ENCODE results near the gene RPS15. TPM values are rescaled to one million over a fixed set of nuclear protein-coding genes. Genes with fewer than 3 reads are reported as not detected.
A peak's percentile ranks its signal among the peaks of the same experiment; 100 is the strongest.

Gene RPS15
- total RNA-seq = 1,183 TPM

DNA sequence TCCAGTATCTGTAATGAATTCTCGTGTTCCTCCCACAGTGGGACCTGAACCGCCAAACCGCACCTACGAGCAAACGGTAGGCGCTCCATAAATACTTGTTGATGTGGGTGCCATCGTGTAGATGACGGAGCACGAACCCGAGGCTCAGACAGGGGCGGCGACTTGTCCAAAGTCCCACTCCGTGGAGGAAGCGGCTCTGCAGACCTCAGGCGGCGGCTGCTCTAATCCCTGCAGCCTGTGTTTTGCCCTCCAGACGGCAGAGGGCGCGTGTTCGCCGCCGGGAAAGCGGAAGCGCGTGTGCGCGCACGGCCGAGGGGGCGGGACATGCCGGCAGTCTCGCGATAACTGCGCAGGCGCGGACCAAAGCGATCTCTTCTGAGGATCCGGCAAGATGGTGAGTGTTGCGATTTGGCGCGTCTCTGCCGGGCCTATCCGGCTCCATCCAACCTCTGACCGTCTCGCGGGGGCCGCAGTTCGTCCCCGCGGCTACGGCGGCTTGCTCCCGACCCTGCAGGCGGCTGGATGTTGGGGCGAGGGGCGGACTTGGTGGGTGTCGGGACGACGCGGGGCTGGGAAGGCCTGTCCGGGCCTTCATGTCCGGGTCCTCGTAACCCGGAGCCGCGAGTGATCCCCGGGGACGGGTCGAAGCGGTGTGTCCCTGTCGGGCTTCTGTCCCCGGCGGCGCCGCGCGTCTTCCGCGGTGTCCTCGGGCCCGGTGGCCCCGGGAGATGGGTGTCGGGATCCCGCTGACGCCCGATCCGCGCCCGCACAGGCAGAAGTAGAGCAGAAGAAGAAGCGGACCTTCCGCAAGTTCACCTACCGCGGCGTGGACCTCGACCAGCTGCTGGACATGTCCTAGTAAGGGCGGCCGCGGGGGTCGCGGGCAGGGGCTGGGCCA, at the start of gene RPS15:
RPS15 (plus strand) TSS at position 362 of the 898 bp plus-strand sequence; CDS start at position 392, 30 bp downstream.
- H3K4me1 ChIP-seq (ENCODE audit: insufficient read depth, low read length) = peaks cover 24% of the 10 kb centered on the region
- no peaks in the 10 kb centered on the region for H3K9me3 ChIP-seq (ENCODE audit: low read depth, low read length)
- H3K4me3 ChIP-seq (ENCODE audit: low read length) = peak within 1 kb of the TSS; percentile 94
- no peaks in the 10 kb centered on the region for H3K27me3 ChIP-seq (ENCODE audit: insufficient read depth, low read length)

DNA sequence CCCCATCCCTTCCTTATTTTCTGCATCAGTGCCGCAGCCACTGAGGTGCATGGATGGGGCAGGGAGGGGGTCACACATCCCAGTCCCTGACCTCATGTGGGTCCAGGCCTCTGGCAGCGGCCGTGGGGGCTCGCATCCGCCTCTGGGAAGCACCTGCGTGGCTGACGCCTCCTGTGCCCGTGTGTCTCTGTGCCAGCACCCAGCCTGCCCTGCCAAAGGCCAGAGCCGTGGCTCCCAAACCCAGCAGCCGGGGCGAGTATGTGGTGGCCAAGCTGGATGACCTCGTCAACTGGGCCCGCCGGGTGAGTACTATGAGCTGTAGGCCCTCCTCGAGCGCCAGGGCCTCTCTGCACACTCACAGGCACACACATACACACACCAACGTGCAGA, 49.6 kb upstream of the RPS15 start:
- Histone ChIP-seq H3K27me3 (ENCODE audit: insufficient read depth, low read length) (no peaks in the 10 kb centered on the region), H3K4me3 (ENCODE audit: low read length) (no peak overlapping the region), H3K9me3 (ENCODE audit: low read depth, low read length) (no peaks in the 10 kb centered on the region), H3K4me1 (ENCODE audit: insufficient read depth, low read length) (peaks cover 13% of the 10 kb centered on the region)

DNA sequence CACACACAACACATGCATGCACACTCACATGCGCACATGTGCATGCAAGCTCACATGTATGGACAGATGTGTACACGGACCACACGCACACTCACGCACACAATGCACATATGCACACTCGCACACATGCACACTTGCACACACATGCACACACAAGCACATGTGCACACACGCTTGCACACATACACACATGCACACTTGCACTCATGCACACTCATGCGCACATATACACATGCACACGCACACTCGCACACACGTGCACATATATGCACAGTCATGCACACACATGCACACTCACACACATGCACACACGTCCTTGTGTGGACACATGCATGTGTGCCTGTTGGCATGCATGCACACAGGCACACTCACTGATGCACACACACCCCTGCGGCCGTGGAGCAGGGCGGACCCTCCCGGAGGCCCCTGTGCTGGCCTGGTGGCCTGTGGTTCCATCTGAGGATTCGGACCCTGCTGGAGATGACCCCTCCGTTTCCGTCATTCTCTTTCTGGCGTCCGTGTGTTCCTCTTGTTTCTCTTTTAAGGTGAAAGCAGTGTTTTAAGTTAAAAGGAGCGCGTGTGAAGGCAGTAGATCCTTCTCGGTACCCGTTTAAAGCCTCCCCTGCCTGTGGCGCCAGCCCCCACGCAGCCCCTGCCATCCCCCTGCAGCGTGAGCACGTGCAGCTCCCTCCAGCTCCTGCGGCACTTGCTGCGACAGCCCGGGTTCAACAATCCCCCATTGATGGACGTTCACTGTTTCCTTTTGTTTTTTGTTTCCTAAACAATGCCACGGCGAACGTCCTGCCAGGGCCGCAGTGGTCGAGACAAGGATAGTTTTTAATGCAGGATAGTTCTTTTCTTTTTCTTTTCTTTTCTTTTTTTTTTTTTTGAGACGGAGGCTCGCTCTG, 48.9 kb upstream of the RPS15 start:
- H3K4me3 ChIP-seq (ENCODE audit: low read length) = no peak overlapping the region
- H3K27me3 ChIP-seq (ENCODE audit: insufficient read depth, low read length) = no peaks in the 10 kb centered on the region
- H3K9me3 ChIP-seq (ENCODE audit: low read depth, low read length) = no peaks in the 10 kb centered on the region
- H3K4me1 ChIP-seq (ENCODE audit: insufficient read depth, low read length) = peaks cover 9% of the 10 kb centered on the region

DNA sequence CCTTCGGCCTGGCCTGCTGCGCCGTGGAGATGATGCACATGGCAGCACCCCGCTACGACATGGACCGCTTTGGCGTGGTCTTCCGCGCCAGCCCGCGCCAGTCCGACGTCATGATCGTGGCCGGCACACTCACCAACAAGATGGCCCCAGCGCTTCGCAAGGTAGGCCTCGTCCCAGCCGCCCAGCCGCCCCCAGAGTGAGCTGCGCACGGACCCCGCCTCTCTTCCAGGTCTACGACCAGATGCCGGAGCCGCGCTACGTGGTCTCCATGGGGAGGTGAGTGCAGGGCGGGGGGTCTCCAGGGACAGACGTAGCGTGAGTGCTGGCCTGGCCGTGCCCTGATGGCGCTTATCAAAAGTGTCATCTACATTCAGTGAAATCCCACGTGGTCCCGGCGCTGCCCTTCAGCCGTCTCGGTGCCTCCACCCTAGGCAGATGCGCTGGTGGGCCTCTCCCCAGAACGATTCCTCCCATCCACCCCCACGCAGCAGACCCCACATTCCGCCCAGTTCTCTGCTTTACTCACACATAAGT, 47.2 kb upstream of the RPS15 start:
- Histone ChIP-seq H3K4me1 (ENCODE audit: insufficient read depth, low read length) (no peaks in the 10 kb centered on the region), H3K9me3 (ENCODE audit: low read depth, low read length) (no peaks in the 10 kb centered on the region), H3K4me3 (ENCODE audit: low read length) (no peak overlapping the region), H3K27me3 (ENCODE audit: insufficient read depth, low read length) (no peaks in the 10 kb centered on the region)

DNA sequence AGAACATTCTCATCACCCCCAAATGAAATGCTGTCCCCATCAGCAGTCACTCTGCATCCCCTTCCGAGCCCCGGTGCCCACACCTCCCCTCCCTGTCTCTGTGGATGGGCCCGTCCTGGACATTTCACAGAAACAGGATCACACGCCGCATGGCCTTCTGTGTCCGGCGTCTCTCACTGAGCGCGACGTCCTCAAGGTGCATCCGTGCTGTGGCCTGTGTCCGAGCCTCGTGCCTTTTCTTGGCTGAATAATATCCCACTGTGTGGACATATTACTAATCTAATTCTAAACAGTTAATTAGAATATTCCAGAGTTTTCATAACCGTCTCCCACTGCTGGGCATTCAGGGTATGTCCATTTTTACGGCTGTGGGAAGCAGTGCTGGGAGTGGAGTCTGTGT, 45.8 kb upstream of the RPS15 start:
- H3K4me3 ChIP-seq (ENCODE audit: low read length) = no peak overlapping the region
- H3K9me3 ChIP-seq (ENCODE audit: low read depth, low read length) = no peaks in the 10 kb centered on the region
- no peaks in the 10 kb centered on the region for H3K4me1 ChIP-seq (ENCODE audit: insufficient read depth, low read length)
- no peaks in the 10 kb centered on the region for H3K27me3 ChIP-seq (ENCODE audit: insufficient read depth, low read length)

DNA sequence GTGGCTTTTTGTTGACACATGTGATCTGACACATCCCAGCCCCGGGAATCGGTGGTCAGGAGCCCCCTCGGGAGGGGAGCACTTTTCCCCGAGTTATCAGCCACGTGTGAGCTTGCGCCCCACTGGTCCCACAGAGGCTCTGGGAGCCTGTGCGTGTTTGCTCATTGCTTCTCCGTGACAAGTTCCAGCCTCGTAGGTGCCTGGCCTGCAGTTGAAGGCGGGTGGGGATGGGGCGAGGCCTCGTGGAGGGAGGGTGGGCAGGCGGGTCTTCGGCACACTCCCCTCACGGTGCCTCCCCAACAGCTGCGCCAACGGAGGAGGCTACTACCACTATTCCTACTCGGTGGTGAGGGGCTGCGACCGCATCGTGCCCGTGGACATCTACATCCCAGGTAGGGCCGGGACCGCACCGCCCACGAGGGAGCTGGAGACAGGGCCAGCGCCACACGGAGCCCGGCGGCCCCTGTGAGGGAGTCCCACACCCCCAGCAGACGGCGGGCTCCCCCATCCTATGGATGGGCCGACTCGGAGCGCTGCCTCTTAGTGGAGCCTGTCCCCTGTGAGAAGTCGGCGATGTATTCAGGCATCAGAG, 45.2 kb upstream of the RPS15 start:
- no peaks in the 10 kb centered on the region for H3K9me3 ChIP-seq (ENCODE audit: low read depth, low read length)
- H3K27me3 ChIP-seq (ENCODE audit: insufficient read depth, low read length) = no peaks in the 10 kb centered on the region
- no peak overlapping the region for H3K4me3 ChIP-seq (ENCODE audit: low read length)
- no peaks in the 10 kb centered on the region for H3K4me1 ChIP-seq (ENCODE audit: insufficient read depth, low read length)

DNA sequence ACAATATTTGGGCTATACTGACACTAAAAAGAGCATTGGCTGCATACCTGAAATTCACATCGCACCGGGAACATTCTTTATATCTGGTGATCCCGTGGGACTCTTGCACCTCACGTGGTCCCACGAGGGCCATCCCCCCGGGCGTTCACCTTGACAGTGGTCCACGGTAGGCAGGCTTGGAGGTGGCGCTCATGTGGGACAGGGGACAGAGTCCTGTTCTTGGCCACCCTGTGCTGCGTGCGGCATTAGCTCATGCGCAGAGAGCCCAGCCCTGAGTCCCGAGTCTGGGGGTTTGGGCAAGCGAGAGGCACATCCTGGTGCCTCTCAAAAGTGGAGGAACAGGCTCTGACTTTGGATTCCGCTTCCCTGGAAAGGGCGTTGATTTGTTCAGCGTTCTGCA, 44.4 kb upstream of the RPS15 start:
- no peaks in the 10 kb centered on the region for H3K4me1 ChIP-seq (ENCODE audit: insufficient read depth, low read length)
- H3K4me3 ChIP-seq (ENCODE audit: low read length) = no peak overlapping the region
- no peaks in the 10 kb centered on the region for H3K27me3 ChIP-seq (ENCODE audit: insufficient read depth, low read length)

DNA sequence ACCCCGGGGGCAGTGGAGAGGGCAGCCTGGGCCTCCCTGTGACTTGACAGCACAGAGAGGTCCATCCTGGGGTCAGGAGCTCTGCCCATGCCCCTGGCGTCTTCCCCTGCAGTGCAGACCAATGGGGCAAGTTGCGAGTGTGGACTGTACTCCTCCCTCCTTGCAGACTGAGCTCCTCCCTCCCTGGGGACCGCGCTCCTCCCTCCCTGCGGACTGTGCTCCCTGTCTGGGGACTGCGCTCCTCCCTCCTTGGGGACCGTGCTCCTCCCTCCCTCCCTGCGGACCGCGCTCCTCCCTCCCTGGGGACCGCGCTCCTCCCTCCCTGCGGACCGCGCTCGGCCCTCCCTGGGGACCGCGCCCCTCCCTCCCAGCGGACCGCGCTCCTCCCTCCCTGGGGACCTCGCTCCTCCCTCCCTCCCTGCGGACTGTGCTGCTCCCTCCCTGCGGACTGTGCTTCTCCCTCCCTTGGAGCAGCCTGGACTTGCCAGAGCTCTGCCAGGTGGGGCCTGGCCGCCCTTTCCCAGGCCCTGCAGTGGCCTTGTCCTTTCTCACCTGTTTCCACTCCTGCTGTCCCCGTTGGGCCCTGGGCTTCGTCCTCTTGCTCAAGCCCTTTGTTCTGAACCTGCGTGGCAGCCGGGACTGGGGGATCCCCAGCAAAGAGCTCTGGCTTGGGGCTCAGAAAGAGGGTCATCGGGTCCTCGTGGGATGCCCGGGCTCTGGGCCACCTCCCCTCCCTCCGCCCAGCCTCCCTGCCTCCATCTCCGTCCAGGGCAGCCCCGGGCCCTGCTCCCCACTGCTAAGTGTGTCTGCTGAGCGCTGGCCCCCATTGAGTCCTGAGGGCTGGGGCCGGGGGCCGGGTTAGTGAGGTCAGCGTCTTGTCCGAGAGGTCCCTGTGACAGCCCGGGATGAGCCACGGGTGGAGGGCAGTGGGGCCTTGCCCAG, 43.7 kb upstream of the RPS15 start:
- Histone ChIP-seq H3K27me3 (ENCODE audit: insufficient read depth, low read length) (no peaks in the 10 kb centered on the region), H3K9me3 (ENCODE audit: low read depth, low read length) (no peaks in the 10 kb centered on the region), H3K4me1 (ENCODE audit: insufficient read depth, low read length) (no peaks in the 10 kb centered on the region), H3K4me3 (ENCODE audit: low read length) (no peak overlapping the region)

More for the DNA sequence above, 44.4 kb upstream of the RPS15 start:
- no peaks in the 10 kb centered on the region for H3K9me3 ChIP-seq (ENCODE audit: low read depth, low read length)

DNA sequence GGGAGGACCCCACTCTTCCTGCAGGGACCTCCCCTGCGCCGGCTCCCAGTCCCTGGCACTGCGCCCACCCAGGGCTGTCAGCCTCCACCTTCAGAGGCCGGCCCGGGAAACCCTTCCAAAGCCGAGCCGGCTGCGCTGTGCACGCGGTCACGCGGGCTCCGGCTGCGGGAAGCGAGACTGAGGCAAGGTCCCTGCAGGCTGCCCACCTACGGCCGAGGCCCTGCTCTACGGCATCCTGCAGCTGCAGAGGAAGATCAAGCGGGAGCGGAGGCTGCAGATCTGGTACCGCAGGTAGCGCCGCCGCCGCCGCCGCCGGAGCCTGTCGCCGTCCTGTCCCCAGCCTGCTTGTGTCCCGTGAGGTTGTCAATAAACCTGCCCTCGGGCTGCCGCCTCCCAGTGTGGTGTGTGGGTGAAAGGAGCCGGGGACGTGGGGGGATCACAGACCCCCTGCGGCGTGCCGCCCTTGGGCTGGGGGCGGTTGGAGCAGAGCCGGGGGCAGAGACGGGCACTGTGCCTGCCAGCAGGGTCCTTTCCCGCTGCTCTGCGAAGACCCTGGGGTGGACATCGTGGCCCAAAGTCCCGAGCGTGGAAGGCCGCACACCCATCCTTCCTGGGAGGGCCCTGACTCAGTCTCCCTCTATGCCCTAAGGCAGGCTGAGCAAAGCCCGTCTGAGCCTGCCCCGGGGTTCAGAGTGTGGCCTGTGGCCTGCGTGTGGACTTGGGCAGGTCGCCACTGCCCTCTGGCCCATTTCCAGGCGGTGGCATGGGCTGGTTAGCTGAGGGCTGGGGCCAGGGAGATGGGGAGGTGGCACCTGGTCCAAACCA, 42.8 kb upstream of the RPS15 start:
- Histone ChIP-seq H3K4me3 (ENCODE audit: low read length) (no peak overlapping the region), H3K4me1 (ENCODE audit: insufficient read depth, low read length) (no peaks in the 10 kb centered on the region), H3K9me3 (ENCODE audit: low read depth, low read length) (no peaks in the 10 kb centered on the region), H3K27me3 (ENCODE audit: insufficient read depth, low read length) (no peaks in the 10 kb centered on the region)

DNA sequence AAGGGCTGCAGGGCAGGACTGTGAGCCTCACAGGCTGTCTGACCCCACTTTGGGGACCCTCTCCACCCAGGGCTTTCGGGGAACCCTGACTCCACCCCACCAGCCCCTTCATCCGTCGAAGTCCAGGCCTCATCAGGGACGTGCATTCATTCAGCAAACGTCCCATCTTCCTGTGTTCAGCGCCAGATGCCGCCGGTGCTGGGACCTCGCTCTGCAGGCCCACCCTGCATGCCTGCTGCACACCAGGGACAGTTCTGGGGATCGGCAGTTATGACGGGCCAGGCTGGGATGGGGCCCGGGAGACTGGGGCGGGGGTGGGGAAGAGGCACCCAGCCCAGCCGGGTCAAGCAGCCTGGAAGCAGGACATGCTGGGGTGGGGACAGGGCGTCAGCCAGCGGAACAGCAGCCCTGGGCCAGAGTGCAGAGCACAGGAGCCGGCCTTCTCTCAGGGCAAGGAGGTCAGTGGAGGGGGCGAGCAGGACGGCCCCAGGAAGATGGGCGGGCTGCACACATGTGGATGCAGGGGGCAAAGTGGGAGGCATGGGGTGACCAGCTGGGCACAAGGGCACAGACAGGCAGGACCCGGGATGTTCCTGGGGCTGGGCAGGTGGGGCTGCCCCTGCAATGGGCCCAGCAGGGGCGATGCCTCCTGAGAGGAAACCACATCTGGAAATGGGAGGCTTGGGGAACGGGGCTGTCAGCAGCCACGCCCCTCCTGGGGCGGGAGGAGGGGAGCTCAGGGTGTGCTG, 42.0 kb upstream of the RPS15 start:
- Histone ChIP-seq H3K27me3 (ENCODE audit: insufficient read depth, low read length) (no peaks in the 10 kb centered on the region), H3K9me3 (ENCODE audit: low read depth, low read length) (no peaks in the 10 kb centered on the region), H3K4me3 (ENCODE audit: low read length) (no peak overlapping the region), H3K4me1 (ENCODE audit: insufficient read depth, low read length) (peaks cover 7% of the 10 kb centered on the region)

DNA sequence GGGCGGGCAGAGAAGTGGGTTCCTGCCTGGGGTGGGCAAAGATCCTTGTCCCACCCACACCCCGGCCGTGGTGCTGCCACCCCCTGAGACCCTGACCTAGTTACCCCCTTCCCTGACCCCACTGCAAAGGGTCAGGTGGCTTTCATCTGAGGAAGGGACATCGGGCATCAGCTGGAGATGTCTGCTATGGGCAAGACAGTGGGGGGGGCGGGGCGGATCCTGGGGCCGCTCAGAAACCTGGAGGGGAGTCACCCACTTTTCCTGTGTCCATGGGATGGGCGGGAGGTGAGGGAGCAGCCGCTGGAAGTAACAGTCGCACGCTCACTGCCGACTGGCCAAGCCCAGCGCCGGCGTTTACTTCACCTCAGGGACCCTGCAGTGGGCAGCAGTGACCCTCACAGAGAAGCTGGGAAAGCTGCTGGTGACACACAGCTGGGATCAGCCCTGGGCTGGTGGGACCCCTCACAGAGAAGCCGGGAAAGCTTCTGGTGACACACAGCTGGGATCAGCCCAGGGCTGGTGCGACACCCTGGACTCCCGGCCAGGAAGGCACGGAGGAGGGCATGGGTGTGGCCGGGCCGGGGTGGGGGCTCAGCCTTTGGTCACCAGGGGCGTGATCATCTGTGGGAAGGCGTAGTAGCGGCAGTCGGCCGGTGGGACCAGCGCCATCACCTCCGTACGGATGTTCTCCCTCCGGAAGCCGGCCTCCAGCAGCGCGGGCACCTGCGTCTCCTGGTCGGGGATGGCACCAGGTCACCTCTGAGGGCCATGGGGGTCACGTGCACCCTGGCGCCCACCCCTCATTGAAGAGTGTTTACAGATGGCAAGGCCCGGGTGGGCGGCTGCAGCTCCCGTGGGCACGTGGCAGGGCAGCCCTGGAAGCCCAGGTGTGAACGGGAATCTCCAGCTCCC, 41.2 kb upstream of the RPS15 start:
- Histone ChIP-seq H3K4me1 (ENCODE audit: insufficient read depth, low read length) (peaks cover 13% of the 10 kb centered on the region), H3K27me3 (ENCODE audit: insufficient read depth, low read length) (peaks cover 2% of the 10 kb centered on the region), H3K9me3 (ENCODE audit: low read depth, low read length) (no peaks in the 10 kb centered on the region), H3K4me3 (ENCODE audit: low read length) (no peak overlapping the region)

DNA sequence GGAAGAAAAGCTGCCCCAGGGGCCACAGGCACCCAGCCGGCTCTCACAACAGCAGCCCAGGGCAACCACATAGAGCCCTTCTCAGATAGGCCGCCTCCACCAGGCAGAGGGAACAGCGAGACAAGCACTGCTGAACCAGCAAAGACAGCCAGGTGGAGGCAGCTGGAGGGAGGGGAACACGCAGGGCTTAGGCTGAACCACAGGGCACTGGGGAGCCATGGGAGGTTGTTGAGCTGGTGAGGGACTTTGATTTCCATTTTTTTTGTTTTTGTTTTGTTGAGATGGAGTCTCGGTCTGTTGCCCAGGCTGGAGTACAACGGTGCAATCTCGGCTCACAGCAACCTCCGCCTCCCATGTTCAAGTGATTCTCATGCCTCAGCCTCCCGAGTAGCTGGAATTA, 40.4 kb upstream of the RPS15 start:
- Histone ChIP-seq H3K27me3 (ENCODE audit: insufficient read depth, low read length) (peaks cover 9% of the 10 kb centered on the region), H3K4me3 (ENCODE audit: low read length) (no peak overlapping the region), H3K9me3 (ENCODE audit: low read depth, low read length) (no peaks in the 10 kb centered on the region), H3K4me1 (ENCODE audit: insufficient read depth, low read length) (peaks cover 21% of the 10 kb centered on the region)
